H9 (cell line): Measurements from ENCODE around the gene NUP210. TPM values are rescaled to one million over a fixed set of nuclear protein-coding genes. Genes with fewer than 3 reads are reported as not detected.
A peak's percentile ranks its signal among the peaks of the same experiment; 100 is the strongest.

Experiments used
- DNase-seq: peaks from one replicate; pipeline ENCODE4 v3.0.0-alpha.2; 2017
- H2AFZ ChIP-seq: one replicate; pipeline ENCODE4 v1.6.1; 2013; ENCODE audit warnings: mild to moderate bottlenecking, low read length, control low read depth, moderate library complexity
- H2AK5ac ChIP-seq: 2 replicates; pipeline ENCODE4 v1.6.1; 2013; ENCODE audit warnings: low read length, control low read depth, mixed read lengths; ENCODE audit not compliant: insufficient read length
- H2BK120ac ChIP-seq: one replicate; pipeline ENCODE4 v1.6.1; 2013; ENCODE audit warnings: low read depth, mild to moderate bottlenecking, low read length, control low read depth, inconsistent platforms; ENCODE audit not compliant: poor library complexity, severe bottlenecking
- H2BK12ac ChIP-seq: 2 replicates; pipeline ENCODE4 v1.6.1; 2013; ENCODE audit warnings: low read length, control low read depth, mixed read lengths, low read depth; ENCODE audit not compliant: insufficient read length
- H2BK15ac ChIP-seq: 2 replicates; pipeline ENCODE4 v1.6.1; 2013; ENCODE audit warnings: low read depth, low read length, control low read depth
- H2BK20ac ChIP-seq: one replicate; pipeline ENCODE4 v1.6.1; 2013; ENCODE audit warnings: low read depth, mild to moderate bottlenecking, low read length, control low read depth, inconsistent platforms; ENCODE audit not compliant: poor library complexity, severe bottlenecking
- H2BK5ac ChIP-seq: 2 replicates; pipeline ENCODE4 v1.6.1; 2013; ENCODE audit warnings: low read length, control low read depth, mixed read lengths; ENCODE audit not compliant: insufficient read length
- H3K14ac ChIP-seq: 2 replicates; pipeline ENCODE4 v1.6.1; 2013; ENCODE audit warnings: low read length, control low read depth; ENCODE audit not compliant: insufficient read depth
- H3K18ac ChIP-seq: 2 replicates; pipeline ENCODE4 v1.6.1; 2013; ENCODE audit warnings: low read depth, mild to moderate bottlenecking, mixed read lengths, low read length, control low read depth; ENCODE audit not compliant: insufficient read length
- H3K23ac ChIP-seq: 2 replicates; pipeline ENCODE4 v1.6.1; 2013; ENCODE audit warnings: low read length, control low read depth, mixed read lengths, low read depth; ENCODE audit not compliant: insufficient read length
- H3K23me2 ChIP-seq: 2 replicates; pipeline ENCODE4 v1.6.1; 2013; ENCODE audit warnings: low read depth, mild to moderate bottlenecking, mixed read lengths, low read length, control low read depth; ENCODE audit not compliant: insufficient read length, poor library complexity, severe bottlenecking
- H3K27ac ChIP-seq: 2 replicates; pipeline ENCODE4 v1.5.1; 2013; ENCODE audit warnings: low read length, control low read depth, mixed read lengths, low read depth; ENCODE audit not compliant: insufficient read length
- H3K27me3 ChIP-seq: 2 replicates; pipeline ENCODE4 v1.6.1; 2013; ENCODE audit warnings: low read length, control low read depth, inconsistent platforms; ENCODE audit not compliant: insufficient read depth
- H3K4ac ChIP-seq: 2 replicates; pipeline ENCODE4 v1.6.1; 2013; ENCODE audit warnings: low read depth, mild to moderate bottlenecking, control low read depth, inconsistent platforms, low read length, moderate library complexity
- H3K4me1 ChIP-seq: 2 replicates; pipeline ENCODE4 v1.6.1; 2013; ENCODE audit warnings: low read length, control low read depth, inconsistent platforms; ENCODE audit not compliant: insufficient read depth
- H3K4me2 ChIP-seq: 2 replicates; pipeline ENCODE4 v1.6.1; 2013; ENCODE audit warnings: low read length, control low read depth, mixed read lengths; ENCODE audit not compliant: insufficient read length, insufficient read depth
- H3K56ac ChIP-seq: 2 replicates; pipeline ENCODE4 v1.6.1; 2013; ENCODE audit warnings: low read depth, mild to moderate bottlenecking, mixed read lengths, low read length, control low read depth; ENCODE audit not compliant: insufficient read length
- H3K79me1 ChIP-seq: 2 replicates; pipeline ENCODE4 v1.6.1; 2013; ENCODE audit warnings: low read depth, mild to moderate bottlenecking, moderate library complexity, low read length, control low read depth, inconsistent platforms; ENCODE audit not compliant: insufficient read depth, poor library complexity, severe bottlenecking
- H3K79me2 ChIP-seq: 2 replicates; pipeline ENCODE4 v1.6.1; 2013; ENCODE audit warnings: low read length, control low read depth, inconsistent platforms; ENCODE audit not compliant: insufficient read depth
- H3K9ac ChIP-seq: 2 replicates; pipeline ENCODE4 v1.6.1; 2013; ENCODE audit warnings: low read length, control low read depth, mixed read lengths; ENCODE audit not compliant: insufficient read length; ENCODE audit errors: extremely low read depth
- H3K9me3 ChIP-seq: one replicate; pipeline ENCODE4 v1.6.1; 2013; ENCODE audit warnings: low read depth, low read length, inconsistent platforms; ENCODE audit not compliant: control insufficient read depth
- H3T11ph ChIP-seq: one replicate; pipeline ENCODE4 v1.6.1; 2013; ENCODE audit warnings: mild to moderate bottlenecking, low read length, control low read depth, inconsistent platforms
- H4K20me1 ChIP-seq: one replicate; pipeline ENCODE4 v1.6.1; 2013; ENCODE audit not compliant: control insufficient read depth, insufficient read length, insufficient read depth
- H4K5ac ChIP-seq: 2 replicates; pipeline ENCODE4 v1.6.1; 2013; ENCODE audit warnings: low read depth, mild to moderate bottlenecking, mixed read lengths, low read length, control low read depth; ENCODE audit not compliant: insufficient read length
- H4K8ac ChIP-seq: replicated peaks from 2 replicates; pipeline ENCODE4 v1.6.1; 2013; ENCODE audit warnings: low read length, control low read depth, mixed read lengths, low read depth; ENCODE audit not compliant: insufficient read length
- H4K91ac ChIP-seq: 2 replicates; pipeline ENCODE4 v1.6.1; 2013; ENCODE audit warnings: low read depth, mild to moderate bottlenecking, moderate library complexity, mixed read lengths, low read length, control low read depth; ENCODE audit not compliant: insufficient read length
- H3K27ac Mint-ChIP-seq, 3 experiments: 2 replicates in 2 of 3; 3 replicates in 1 of 3; pipeline ENCODE4 v1.8.0; 2020 to 2021; ENCODE audit warnings: mixed read lengths in 3 of 3, mild to moderate bottlenecking in 1 of 3, moderate library complexity in 1 of 3
- H3K27me3 Mint-ChIP-seq: 2 replicates; pipeline ENCODE4 v1.8.0; 2021; ENCODE audit warnings: low read depth, mild to moderate bottlenecking, moderate library complexity, mixed read lengths
- H3K36me3 Mint-ChIP-seq, 3 experiments: 2 replicates in 2 of 3; 3 replicates in 1 of 3; pipeline ENCODE4 v1.8.0; 2020 to 2021; ENCODE audit warnings: low read depth in 3 of 3, mixed read lengths in 3 of 3; ENCODE audit not compliant: insufficient read depth in 1 of 3
- H3K4me1 Mint-ChIP-seq, 2 experiments: 2 replicates each; pipeline ENCODE4 v1.8.0; 2020; ENCODE audit warnings: mixed read lengths in 2 of 2
- H3K4me3 Mint-ChIP-seq, 2 experiments: 2 replicates in 1 of 2; 3 replicates in 1 of 2; pipeline ENCODE4 v1.8.0; 2020 to 2021; ENCODE audit warnings: mild to moderate bottlenecking in 2 of 2, mixed read lengths in 2 of 2, moderate library complexity in 1 of 2
- H3K9me3 Mint-ChIP-seq, 2 experiments: 2 replicates in 1 of 2; 3 replicates in 1 of 2; pipeline ENCODE4 v1.8.0; 2020; ENCODE audit warnings: mild to moderate bottlenecking in 2 of 2, mixed read lengths in 2 of 2, moderate library complexity in 1 of 2
- CTCF ChIP-seq: fragments of 200-600 bp; sonication (generic); conservative IDR thresholded peaks from 3 replicates; pipeline ENCODE4 v1.8.0; 2021; ENCODE audit warnings: antibody characterized with exemption, mild to moderate bottlenecking
- WGBS: extraction: QIAGEN DNeasy Blood & Tissue Kit; methylation state at CpG from one replicate; pipeline ENCODE4 v1.1.7; 2013; ENCODE audit warnings: missing lambda C conversion rate, low lambda C conversion rate, mixed read lengths; ENCODE audit not compliant: insufficient read length; ENCODE audit errors: extremely low coverage; 5-methylcytosine and 5-hydroxymethylcytosine counted together
- total RNA-seq: library from RNA; stranded (reverse); gene quantifications from 2 replicates; pipeline ENCODE4 v1.2.1, GENCODE V29; 2021

The NUP210 gene
- total RNA-seq, 1 experiment from 2014 or later: 48.8 TPM

GRCh38 chr3:13401149-13401548 is 19.0 kb downstream of the NUP210 start:
- no peak overlapping the region for H3K4me3 Mint-ChIP-seq
- no peak overlapping the region for H3K9ac ChIP-seq

More at GRCh38 chr3:13401149-13401548, 19.0 kb downstream of the NUP210 start:
- Histone ChIP-seq H3K23ac (no peak overlapping the region), H3T11ph (no peak overlapping the region), H4K5ac (no peak overlapping the region), H3K18ac (no peak overlapping the region), H3K4me2 (no peak overlapping the region), H3K14ac (no peak overlapping the region; the same call in 1 of the 2 replicates), H2BK15ac (no peak overlapping the region), H3K27ac (no peak overlapping the region), H2BK20ac (no peak overlapping the region), H3K79me2 (peaks cover 4% of the 10 kb centered on the region; the same call in 1 of the 2 replicates), H4K91ac (no peak overlapping the region), H3K4me1 (no peaks in the 10 kb centered on the region), H2AFZ (no peak overlapping the region), H4K20me1 (no peaks in the 10 kb centered on the region), H4K8ac (no peak overlapping the region), H3K9me3 (no peaks in the 10 kb centered on the region), H2BK120ac (no peak overlapping the region), H2BK5ac (no peak overlapping the region), H3K23me2 (no peaks in the 10 kb centered on the region), H3K56ac (no peak overlapping the region), H3K27me3 (no peaks in the 10 kb centered on the region), H3K79me1 (no peaks in the 10 kb centered on the region), H3K4ac (no peak overlapping the region), H2AK5ac (no peak overlapping the region), H2BK12ac (no peak overlapping the region)
- DNase-seq: no peak
- peaks cover 9 to 10% of the 10 kb centered on the region in 2 experiments for H3K4me1 Mint-ChIP-seq
- H3K27ac Mint-ChIP-seq: peak overlapping the region in 2 of 3 experiments; percentile 30 to 36; a peak in 4 of 7 replicates
- H3K36me3 Mint-ChIP-seq: peaks cover 2 to 20% (median 7%) of the 10 kb centered on the region in 3 experiments; a peak in 6 of 7 replicates
- no peak for TF ChIP-seq CTCF
- WGBS: no CpG with 5 or more reads among the region's 11 CpGs
- H3K9me3 Mint-ChIP-seq: no peaks in the 10 kb centered on the region
- no peaks in the 10 kb centered on the region for H3K27me3 Mint-ChIP-seq
